T-helper 2 cell (primary cell): ENCODE results near the gene FABP7.

Experiments
- DNase-seq, 5 experiments: peaks; one replicate each; pipeline versions ENCODE4 v3.0.0 to v3.0.0-alpha.2; 2012 to 2022

Gene FABP7

GRCh38 chr6:122799140-122799745 is 19.7 kb downstream of the FABP7 start:
- DNase-seq = no peak

GRCh38 chr6:122799916-122800686 is 20.6 kb downstream of the FABP7 start:
- DNase-seq = no peak

GRCh38 chr6:122800906-122801305 is 21.4 kb downstream of the FABP7 start:
- no peak for DNase-seq

- no peak for DNase-seq
These were observed 21.9 kb downstream of the FABP7 start for GRCh38 chr6:122801397-122801796.

GRCh38 chr6:122803171-122803661 is 23.7 kb downstream of the FABP7 start:
- DNase-seq = no peak

- no peak for DNase-seq
These were observed 25.5 kb downstream of the FABP7 start for GRCh38 chr6:122804962-122805485.

- no peak for DNase-seq
These were observed 26.8 kb downstream of the FABP7 start for GRCh38 chr6:122806291-122806690.

GRCh38 chr6:122808121-122808885 is 28.8 kb downstream of the FABP7 start:
- DNase-seq = no peak

- DNase-seq = no peak
These were observed 29.5 kb downstream of the FABP7 start for GRCh38 chr6:122809001-122809400.

- DNase-seq = no peak
These were observed 30.2 kb downstream of the FABP7 start for GRCh38 chr6:122809691-122810090.

- DNase-seq = no peak
These were observed 30.7 kb downstream of the FABP7 start for GRCh38 chr6:122810189-122810588.

GRCh38 chr6:122817358-122817757 is 37.8 kb downstream of the FABP7 start:
- DNase-seq = no peak

GRCh38 chr6:122817766-122818165 is 38.2 kb downstream of the FABP7 start:
- DNase-seq = no peak

- DNase-seq = no peak
These were observed 39.4 kb downstream of the FABP7 start for GRCh38 chr6:122818866-122819265.

- no peak for DNase-seq
These were observed 41.6 kb downstream of the FABP7 start for GRCh38 chr6:122821095-122821494.

- no peak for DNase-seq
These were observed 45.6 kb downstream of the FABP7 start for GRCh38 chr6:122825163-122825562.

- DNase-seq = no peak
These were observed 49.9 kb downstream of the FABP7 start for GRCh38 chr6:122829456-122829855.

- DNase-seq = no peak
These were observed 52.0 kb downstream of the FABP7 start for GRCh38 chr6:122831511-122831910.

- DNase-seq = no peak
These were observed 52.9 kb downstream of the FABP7 start for GRCh38 chr6:122832459-122832858.

GRCh38 chr6:122833021-122833491 is 53.5 kb downstream of the FABP7 start:
- no peak for DNase-seq
